Measurements from ENCODE around the gene PDIA5.

- no peak for TF ChIP-seq CTCF (IDR thresholded peaks at IDR 0.05; ENCODE audit: low read depth, low read length, poor library complexity, severe bottlenecking)
- TF ChIP-seq EZH2phosphoT487 (IDR thresholded peaks at IDR 0.05; ENCODE audit: borderline replicate concordance, low read length): no peak
Observed at GRCh38 chr3:123150449-123151215, 83.8 kb downstream of the PDIA5 start.
